WTC11 (cell line): ENCODE data around the gene HSBP1L1. TPM values are rescaled to one million over a fixed set of nuclear protein-coding genes. Genes with fewer than 3 reads are reported as not detected.

ENCODE experiments used
- ATAC-seq: fragments of 200-7000 bp; cut with Tn5 transposase; 2 replicates; pipeline ENCODE4 v1.10.0; 2021; ENCODE audit warnings: mild to moderate bottlenecking, moderate library complexity
- CTCF ChIA-PET: fragments of 300-600 bp; sonication (Branson Sonifier 250); formaldehyde crosslinking; loops from one replicate; lab custom pipeline; 2021; ENCODE audit warnings: antibody characterized with exemption; lab: Charles Lee
- POLR2A ChIA-PET: fragments of 350-600 bp; sonication (Branson Sonifier 250); formaldehyde crosslinking; loops from one replicate; lab custom pipeline; 2021; ENCODE audit warnings: antibody characterized with exemption; lab: Charles Lee
- DNase-seq: peaks from one replicate; pipeline ENCODE4 v3.0.0; 2021; ENCODE audit warnings: low spot score
- H3K27ac Mint-ChIP-seq: 2 replicates; pipeline ENCODE4 v1.8.0; 2021; ENCODE audit warnings: mixed read lengths
- H3K27me3 Mint-ChIP-seq: 2 replicates; pipeline ENCODE4 v1.8.0; 2021; ENCODE audit warnings: low read depth, mild to moderate bottlenecking, moderate library complexity, mixed read lengths
- H3K36me3 Mint-ChIP-seq: 2 replicates; pipeline ENCODE4 v1.8.0; 2021; ENCODE audit warnings: mixed read lengths
- H3K4me1 Mint-ChIP-seq: 2 replicates; pipeline ENCODE4 v1.8.0; 2022; ENCODE audit warnings: mixed read lengths
- H3K4me3 Mint-ChIP-seq: 2 replicates; pipeline ENCODE4 v1.8.0; 2021; ENCODE audit warnings: mild to moderate bottlenecking, moderate library complexity, mixed read lengths
- H3K9me3 Mint-ChIP-seq: 2 replicates; pipeline ENCODE4 v1.8.0; 2021; ENCODE audit warnings: mixed read lengths
- ATF2 ChIP-seq: sonication (generic); formaldehyde crosslinking; IDR thresholded peaks from 2 replicates; pipeline ENCODE4 v1.8.1; 2022; ENCODE audit warnings: low read depth, missing genetic modification reagents, borderline replicate concordance
- ATF3 ChIP-seq: sonication (generic); formaldehyde crosslinking; conservative IDR thresholded peaks from 2 replicates; pipeline ENCODE4 v1.8.1; 2022; ENCODE audit warnings: mild to moderate bottlenecking, missing genetic modification reagents
- CBFB ChIP-seq: sonication (generic); formaldehyde crosslinking; IDR thresholded peaks from 2 replicates; pipeline ENCODE4 v1.8.1; 2022; ENCODE audit warnings: mild to moderate bottlenecking, low read depth, missing genetic modification reagents
- E2F1 ChIP-seq: sonication (generic); formaldehyde crosslinking; IDR thresholded peaks from 2 replicates; pipeline ENCODE4 v1.8.0; 2022; ENCODE audit warnings: mild to moderate bottlenecking, missing genetic modification reagents
- ELF4 ChIP-seq: sonication (generic); formaldehyde crosslinking; IDR thresholded peaks from 2 replicates; pipeline ENCODE4 v1.8.1; 2022; ENCODE audit warnings: low read depth, mild to moderate bottlenecking, moderate library complexity, missing genetic modification reagents
- HMGA2 ChIP-seq: fragments of 250-450 bp; sonication (Bioruptor Pico); IDR thresholded peaks from 2 replicates; pipeline ENCODE4 v1.4.0; 2021; ENCODE audit warnings: mild to moderate bottlenecking, moderate library complexity
- IRF2 ChIP-seq: sonication (generic); formaldehyde crosslinking; IDR thresholded peaks from 2 replicates; pipeline ENCODE4 v1.8.0; 2022; ENCODE audit warnings: low read depth, missing genetic modification reagents, borderline replicate concordance
- JAZF1 ChIP-seq: fragments of 250-450 bp; sonication (Bioruptor Pico); IDR thresholded peaks from 2 replicates; pipeline ENCODE4 v1.9.0; 2021; ENCODE audit warnings: moderate library complexity, mild to moderate bottlenecking, inconsistent platforms
- NFATC4 ChIP-seq: fragments of 250-450 bp; sonication (Bioruptor Pico); IDR thresholded peaks from 2 replicates; pipeline ENCODE4 v1.9.0; 2021; ENCODE audit warnings: mild to moderate bottlenecking
- NFYB ChIP-seq: sonication (generic); formaldehyde crosslinking; conservative IDR thresholded peaks from 2 replicates; pipeline ENCODE4 v1.8.0; 2022; ENCODE audit warnings: low read depth, missing genetic modification reagents
- RELA ChIP-seq: sonication (generic); formaldehyde crosslinking; IDR thresholded peaks from 2 replicates; pipeline ENCODE4 v1.8.1; 2022; ENCODE audit warnings: missing genetic modification reagents, mild to moderate bottlenecking, borderline replicate concordance
- SOX15 ChIP-seq: fragments of 250-450 bp; sonication (Bioruptor Pico); IDR thresholded peaks from 2 replicates; pipeline ENCODE4 v1.9.0; 2021; ENCODE audit warnings: mild to moderate bottlenecking
- STAT6 ChIP-seq: sonication (generic); formaldehyde crosslinking; conservative IDR thresholded peaks from 2 replicates; pipeline ENCODE4 v1.8.1; 2023; ENCODE audit warnings: mild to moderate bottlenecking, low read depth, missing genetic modification reagents, moderate library complexity
- TEAD4 ChIP-seq: sonication (generic); formaldehyde crosslinking; IDR thresholded peaks from 2 replicates; pipeline ENCODE4 v1.8.0; 2022; ENCODE audit warnings: mild to moderate bottlenecking, missing genetic modification reagents
- TP53 ChIP-seq: sonication (generic); formaldehyde crosslinking; IDR thresholded peaks from 2 replicates; pipeline ENCODE4 v1.8.1; 2023; ENCODE audit warnings: mild to moderate bottlenecking, missing genetic modification reagents
- ZBTB21 ChIP-seq: sonication (generic); formaldehyde crosslinking; IDR thresholded peaks from 2 replicates; pipeline ENCODE4 v1.8.1; 2023; ENCODE audit warnings: mild to moderate bottlenecking, missing genetic modification reagents, borderline replicate concordance
- ZNF263 ChIP-seq: sonication (generic); formaldehyde crosslinking; IDR thresholded peaks from 2 replicates; pipeline ENCODE4 v1.8.1; 2022; ENCODE audit warnings: low read depth, mild to moderate bottlenecking, moderate library complexity, missing genetic modification reagents
- total RNA-seq: library from RNA; stranded (reverse); gene quantifications from 3 replicates; pipeline ENCODE4 v1.2.3, GENCODE V29; 2021
- TF ChIP-seq, protein P1 (sequence below): sonication (generic); formaldehyde crosslinking; IDR thresholded peaks from 2 replicates; pipeline ENCODE4 v1.8.1; 2023; ENCODE audit warnings: mild to moderate bottlenecking, moderate library complexity, missing genetic modification reagents
- TF ChIP-seq, protein P2 (sequence below): fragments of 250-450 bp; sonication (Bioruptor Pico); IDR thresholded peaks from 2 replicates; pipeline ENCODE4 v1.9.0; 2021; ENCODE audit warnings: mild to moderate bottlenecking, borderline replicate concordance
- TF ChIP-seq, protein P3 (sequence below): sonication (generic); formaldehyde crosslinking; IDR thresholded peaks from 2 replicates; pipeline ENCODE4 v1.8.1; 2022; ENCODE audit warnings: mild to moderate bottlenecking, moderate library complexity, missing genetic modification reagents
- TF ChIP-seq, protein P4 (sequence below): fragments of 250-450 bp; sonication (Bioruptor Pico); IDR thresholded peaks from 2 replicates; pipeline ENCODE4 v1.9.0; 2021; ENCODE audit warnings: mild to moderate bottlenecking

The HSBP1L1 gene
- total RNA-seq, 1 experiment from 2014 or later = 1.4 TPM

DNA sequence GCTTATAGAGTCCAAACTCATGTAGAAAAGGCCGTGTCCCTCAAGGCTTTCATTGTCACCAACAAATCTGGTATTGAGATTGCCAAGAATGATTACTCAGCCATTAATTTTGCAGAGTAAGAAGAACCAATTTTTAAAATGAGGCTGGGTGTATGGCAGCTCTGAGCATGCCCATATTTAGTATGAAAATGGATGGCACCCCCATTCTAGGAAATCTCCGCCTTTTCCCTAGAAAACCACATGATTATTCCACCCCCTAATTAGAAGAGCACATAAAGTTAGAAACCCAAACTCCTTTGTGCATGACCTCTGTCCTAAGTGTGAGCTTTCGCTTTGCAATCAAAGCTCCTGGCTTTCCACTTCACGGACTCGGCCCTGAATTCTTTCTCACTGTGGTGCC, 38.0 kb downstream of the HSBP1L1 start:
- Mint-ChIP-seq H3K4me1 (peaks cover 11% of the 10 kb centered on the region), H3K27me3 (peaks cover 11% of the 10 kb centered on the region; the same call in 1 of the 2 replicates), H3K4me3 (no peak overlapping the region), H3K9me3 (peaks cover 36% of the 10 kb centered on the region), H3K27ac (no peak overlapping the region), H3K36me3 (peaks cover 16% of the 10 kb centered on the region)
- no peak for ATAC-seq
- TF ChIP-seq ZNF263 (no peak), HMGA2 (CRISPR knock-in tag) (no peak), TP53 (CRISPR knock-in tag) (no peak), ZBTB21 (no peak), JAZF1 (CRISPR knock-in tag) (no peak), SOX15 (CRISPR knock-in tag) (no peak), NFATC4 (no peak), ATF2 (CRISPR knock-in tag) (no peak), ELF4 (no peak), CBFB (CRISPR knock-in tag) (no peak), NFYB (CRISPR knock-in tag) (no peak), IRF2 (CRISPR knock-in tag) (no peak), ATF3 (no peak), RELA (no peak)
- TF ChIP-seq, protein P1, sequence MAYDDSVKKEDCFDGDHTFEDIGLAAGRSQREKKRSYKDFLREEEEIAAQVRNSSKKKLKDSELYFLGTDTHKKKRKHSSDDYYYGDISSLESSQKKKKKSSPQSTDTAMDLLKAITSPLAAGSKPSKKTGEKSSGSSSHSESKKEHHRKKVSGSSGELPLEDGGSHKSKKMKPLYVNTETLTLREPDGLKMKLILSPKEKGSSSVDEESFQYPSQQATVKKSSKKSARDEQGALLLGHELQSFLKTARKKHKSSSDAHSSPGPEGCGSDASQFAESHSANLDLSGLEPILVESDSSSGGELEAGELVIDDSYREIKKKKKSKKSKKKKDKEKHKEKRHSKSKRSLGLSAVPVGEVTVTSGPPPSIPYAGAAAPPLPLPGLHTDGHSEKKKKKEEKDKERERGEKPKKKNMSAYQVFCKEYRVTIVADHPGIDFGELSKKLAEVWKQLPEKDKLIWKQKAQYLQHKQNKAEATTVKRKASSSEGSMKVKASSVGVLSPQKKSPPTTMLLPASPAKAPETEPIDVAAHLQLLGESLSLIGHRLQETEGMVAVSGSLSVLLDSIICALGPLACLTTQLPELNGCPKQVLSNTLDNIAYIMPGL = no peak
- TF ChIP-seq, protein P2, sequence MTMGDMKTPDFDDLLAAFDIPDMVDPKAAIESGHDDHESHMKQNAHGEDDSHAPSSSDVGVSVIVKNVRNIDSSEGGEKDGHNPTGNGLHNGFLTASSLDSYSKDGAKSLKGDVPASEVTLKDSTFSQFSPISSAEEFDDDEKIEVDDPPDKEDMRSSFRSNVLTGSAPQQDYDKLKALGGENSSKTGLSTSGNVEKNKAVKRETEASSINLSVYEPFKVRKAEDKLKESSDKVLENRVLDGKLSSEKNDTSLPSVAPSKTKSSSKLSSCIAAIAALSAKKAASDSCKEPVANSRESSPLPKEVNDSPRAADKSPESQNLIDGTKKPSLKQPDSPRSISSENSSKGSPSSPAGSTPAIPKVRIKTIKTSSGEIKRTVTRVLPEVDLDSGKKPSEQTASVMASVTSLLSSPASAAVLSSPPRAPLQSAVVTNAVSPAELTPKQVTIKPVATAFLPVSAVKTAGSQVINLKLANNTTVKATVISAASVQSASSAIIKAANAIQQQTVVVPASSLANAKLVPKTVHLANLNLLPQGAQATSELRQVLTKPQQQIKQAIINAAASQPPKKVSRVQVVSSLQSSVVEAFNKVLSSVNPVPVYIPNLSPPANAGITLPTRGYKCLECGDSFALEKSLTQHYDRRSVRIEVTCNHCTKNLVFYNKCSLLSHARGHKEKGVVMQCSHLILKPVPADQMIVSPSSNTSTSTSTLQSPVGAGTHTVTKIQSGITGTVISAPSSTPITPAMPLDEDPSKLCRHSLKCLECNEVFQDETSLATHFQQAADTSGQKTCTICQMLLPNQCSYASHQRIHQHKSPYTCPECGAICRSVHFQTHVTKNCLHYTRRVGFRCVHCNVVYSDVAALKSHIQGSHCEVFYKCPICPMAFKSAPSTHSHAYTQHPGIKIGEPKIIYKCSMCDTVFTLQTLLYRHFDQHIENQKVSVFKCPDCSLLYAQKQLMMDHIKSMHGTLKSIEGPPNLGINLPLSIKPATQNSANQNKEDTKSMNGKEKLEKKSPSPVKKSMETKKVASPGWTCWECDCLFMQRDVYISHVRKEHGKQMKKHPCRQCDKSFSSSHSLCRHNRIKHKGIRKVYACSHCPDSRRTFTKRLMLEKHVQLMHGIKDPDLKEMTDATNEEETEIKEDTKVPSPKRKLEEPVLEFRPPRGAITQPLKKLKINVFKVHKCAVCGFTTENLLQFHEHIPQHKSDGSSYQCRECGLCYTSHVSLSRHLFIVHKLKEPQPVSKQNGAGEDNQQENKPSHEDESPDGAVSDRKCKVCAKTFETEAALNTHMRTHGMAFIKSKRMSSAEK (CRISPR knock-in tag) = no peak
- TF ChIP-seq, protein P3, sequence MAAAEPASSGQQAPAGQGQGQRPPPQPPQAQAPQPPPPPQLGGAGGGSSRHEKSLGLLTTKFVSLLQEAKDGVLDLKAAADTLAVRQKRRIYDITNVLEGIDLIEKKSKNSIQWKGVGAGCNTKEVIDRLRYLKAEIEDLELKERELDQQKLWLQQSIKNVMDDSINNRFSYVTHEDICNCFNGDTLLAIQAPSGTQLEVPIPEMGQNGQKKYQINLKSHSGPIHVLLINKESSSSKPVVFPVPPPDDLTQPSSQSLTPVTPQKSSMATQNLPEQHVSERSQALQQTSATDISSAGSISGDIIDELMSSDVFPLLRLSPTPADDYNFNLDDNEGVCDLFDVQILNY (CRISPR knock-in tag) = no peak
- POLR2A ChIA-PET = no interaction called here
- DNase-seq = no peak
- CTCF ChIA-PET = no interaction called here

DNA sequence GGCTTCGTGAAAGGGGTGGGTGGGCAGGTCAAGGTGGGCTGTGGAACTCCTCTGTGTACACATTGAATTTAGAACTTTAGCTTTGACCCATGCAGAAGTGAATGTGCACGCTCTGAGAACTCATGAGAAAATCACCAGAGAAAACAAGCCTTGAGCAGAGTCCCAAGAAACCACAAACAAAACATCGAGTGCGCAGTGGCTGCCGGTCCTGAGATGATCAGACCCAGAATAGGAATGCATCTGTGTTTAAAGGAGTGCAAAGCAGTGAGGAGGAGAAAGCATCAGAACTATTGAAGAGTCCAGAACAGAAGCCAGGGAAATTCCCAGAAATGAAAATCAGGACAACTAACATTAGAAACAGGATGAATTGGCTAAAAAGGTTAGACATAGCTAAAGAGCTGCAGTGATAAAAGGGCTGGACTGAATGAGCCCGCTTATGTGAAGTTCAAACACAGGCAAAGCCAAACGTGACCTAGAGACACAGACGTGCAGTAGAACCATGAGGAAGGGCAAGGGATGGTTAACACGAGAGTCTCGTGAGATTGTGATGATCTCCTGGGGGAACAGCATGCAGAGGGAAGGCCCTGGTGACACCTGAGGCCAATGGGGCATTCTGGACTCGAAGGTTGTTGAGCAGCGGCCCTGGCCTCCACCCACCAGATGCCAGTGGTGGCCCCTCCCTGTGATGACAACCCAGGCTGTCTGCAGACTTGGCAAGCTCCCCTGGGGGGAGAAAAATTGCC, 40.3 kb downstream of the HSBP1L1 start:
- peaks cover 33% of the 10 kb centered on the region for H3K36me3 Mint-ChIP-seq
- H3K4me3 Mint-ChIP-seq = no peak overlapping the region
- no peak overlapping the region for H3K27ac Mint-ChIP-seq
- ChIA-PET POLR2A (no interaction called here), CTCF (no interaction called here)
- ATAC-seq (no peak), DNase-seq (no peak)
- H3K9me3 Mint-ChIP-seq = peaks cover 54% of the 10 kb centered on the region
- H3K4me1 Mint-ChIP-seq = peaks cover 20% of the 10 kb centered on the region
- H3K27me3 Mint-ChIP-seq = peaks cover 13% of the 10 kb centered on the region
- TF ChIP-seq STAT6 (CRISPR knock-in tag) (no peak), CBFB (CRISPR knock-in tag) (no peak), JAZF1 (CRISPR knock-in tag) (no peak), E2F1 (CRISPR knock-in tag) (no peak), TEAD4 (no peak)
- TF ChIP-seq, protein P4, sequence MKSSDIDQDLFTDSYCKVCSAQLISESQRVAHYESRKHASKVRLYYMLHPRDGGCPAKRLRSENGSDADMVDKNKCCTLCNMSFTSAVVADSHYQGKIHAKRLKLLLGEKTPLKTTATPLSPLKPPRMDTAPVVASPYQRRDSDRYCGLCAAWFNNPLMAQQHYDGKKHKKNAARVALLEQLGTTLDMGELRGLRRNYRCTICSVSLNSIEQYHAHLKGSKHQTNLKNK (CRISPR knock-in tag) = no peak
